Measurements from ENCODE around the gene SLC25A48. TPM values are rescaled to one million over a fixed set of nuclear protein-coding genes. Genes with fewer than 3 reads are reported as not detected.

SLC25A48 gene
- total and polyA plus RNA-seq, 9 donors = 1.4 TPM; not detected in 8

- WGBS, 3 donors = 81 to 89% (median 84%) methylated on average over 2 of the region's 2 CpGs
- Histone ChIP-seq H3K9me3 (no peaks in the 10 kb centered on the region), H3K27ac (no peak overlapping the region), H3K4me3 (no peak overlapping the region), H3K27me3 (no peaks in the 10 kb centered on the region), H3K4me1 (ENCODE audit: insufficient read depth) (no peaks in the 10 kb centered on the region), H3K36me3 (no peaks in the 10 kb centered on the region)
- DNase-seq = no peak
- no peak for TF ChIP-seq CTCF (IDR thresholded peaks at IDR 0.05)
- no peak for TF ChIP-seq POLR2A (IDR thresholded peaks at IDR 0.05)
- TF ChIP-seq EP300 (IDR thresholded peaks at IDR 0.05) = no peak
- intact Hi-C loops (cut with DNase I) = no loop called here
Measured at GRCh38 chr5:135828782-135829127, 5.7 kb upstream of the SLC25A48 start.

GRCh38 chr5:135829179-135829578 is 5.3 kb upstream of the SLC25A48 start:
- intact Hi-C loops (cut with DNase I) = no loop called here
- no peak for DNase-seq
- no peaks in the 10 kb centered on the region for H3K27me3 ChIP-seq
- no peaks in the 10 kb centered on the region for H3K9me3 ChIP-seq
- H3K4me3 ChIP-seq = no peak overlapping the region
- 58 to 82% (median 72%) methylated on average over 7 of the region's 7 CpGs for WGBS, 3 donors
- no peak overlapping the region for H3K27ac ChIP-seq
- TF ChIP-seq CTCF (IDR thresholded peaks at IDR 0.05) (no peak), POLR2A (IDR thresholded peaks at IDR 0.05) (no peak), EP300 (IDR thresholded peaks at IDR 0.05) (no peak)
- no peaks in the 10 kb centered on the region for H3K36me3 ChIP-seq
- H3K4me1 ChIP-seq (ENCODE audit: insufficient read depth) = no peaks in the 10 kb centered on the region

- Histone ChIP-seq H3K4me3 (no peak overlapping the region), H3K36me3 (no peaks in the 10 kb centered on the region), H3K4me1 (ENCODE audit: insufficient read depth) (no peaks in the 10 kb centered on the region), H3K9me3 (no peaks in the 10 kb centered on the region), H3K27ac (no peak overlapping the region), H3K27me3 (no peaks in the 10 kb centered on the region)
- intact Hi-C loops (cut with DNase I) = loop anchor here in 2 of 4 donors (5.0 kb wide), 2 partner anchors 268 to 273 kb away; no protein-coding TSS in a partner anchor
- TF ChIP-seq EP300 (IDR thresholded peaks at IDR 0.05) (no peak), POLR2A (IDR thresholded peaks at IDR 0.05) (no peak), CTCF (IDR thresholded peaks at IDR 0.05) (peak in 1 of 3 donors; percentile 28)
- 26 to 28% (median 26%) methylated on average over 19 of the region's 19 CpGs for WGBS, 3 donors
- peak in 4 of 5 donors; percentile 25 to 76 (median 42) for DNase-seq
Measured at GRCh38 chr5:135829681-135830383, 4.6 kb upstream of the SLC25A48 start.

GRCh38 chr5:135830384-135830700 is 4.1 kb upstream of the SLC25A48 start:
- Histone ChIP-seq H3K36me3 (no peaks in the 10 kb centered on the region), H3K4me3 (no peak overlapping the region), H3K27me3 (no peaks in the 10 kb centered on the region), H3K27ac (no peak overlapping the region), H3K9me3 (no peaks in the 10 kb centered on the region), H3K4me1 (ENCODE audit: insufficient read depth) (no peaks in the 10 kb centered on the region)
- 22 to 38% (median 24%) methylated on average over 3 of the region's 3 CpGs for WGBS, 3 donors
- intact Hi-C loops (cut with DNase I) = loop anchor here in 2 of 4 donors (5.0 kb wide), 2 partner anchors 268 to 273 kb away; no protein-coding TSS in a partner anchor
- TF ChIP-seq EP300 (IDR thresholded peaks at IDR 0.05) (no peak), CTCF (IDR thresholded peaks at IDR 0.05) (no peak), POLR2A (IDR thresholded peaks at IDR 0.05) (no peak)
- DNase-seq = no peak

All from ovary (tissue), 9 donors.